ENCODE results near the gene MRPL39. TPM values are rescaled to one million over a fixed set of nuclear protein-coding genes. Genes with fewer than 3 reads are reported as not detected.

Gene MRPL39
- polyA plus RNA-seq, 1 donor from 2014 or later, result 28.5 TPM

DNA sequence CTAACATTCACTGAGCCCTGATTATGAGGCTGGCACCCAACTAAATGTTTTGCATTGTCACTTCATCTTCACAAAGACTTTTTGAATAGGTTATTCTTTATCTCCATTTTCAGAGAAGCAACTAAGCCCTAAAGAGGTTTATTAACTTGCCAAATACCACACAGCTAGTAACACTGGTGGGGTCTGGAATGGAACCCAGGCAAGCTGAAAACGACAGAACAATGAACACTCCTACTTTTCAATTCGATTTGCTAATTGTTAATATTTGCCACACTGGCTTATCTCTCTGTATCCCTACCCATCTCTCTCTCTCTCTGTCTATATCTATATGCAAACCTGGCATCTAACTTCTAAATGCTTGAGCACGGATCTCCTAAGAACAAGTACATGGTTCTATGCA lies 40.6 kb downstream of the MRPL39 start:
- H3K9me2 ChIP-seq (ENCODE audit: insufficient read depth, low read length), result no peaks in the 10 kb centered on the region

GRCh38 chr21:25565272-25566211 lies 41.7 kb downstream of the MRPL39 start:
- Histone ChIP-seq H3K9me2 (ENCODE audit: insufficient read depth, low read length) (no peaks in the 10 kb centered on the region), H3K79me2 (replicated peaks; ENCODE audit: insufficient read depth, low read length) (no peaks in the 10 kb centered on the region), H3F3A (ENCODE audit: insufficient read depth, low read length, poor library complexity, severe bottlenecking) (no peaks in the 10 kb centered on the region), H3K4me2 (ENCODE audit: low read length) (no peak overlapping the region), H2AFZ (ENCODE audit: low read depth, low read length) (no peak overlapping the region), H3K4me3 (ENCODE audit: low read length) (no peak overlapping the region), H3K9ac (ENCODE audit: low read length) (no peak overlapping the region), H3K27me3 (ENCODE audit: insufficient read depth, low read depth, low read length) (peaks cover 17% of the 10 kb centered on the region), H3K27ac (ENCODE audit: low read length) (no peak overlapping the region), H3K9me3 (ENCODE audit: low read length) (no peaks in the 10 kb centered on the region), H3K36me3 (ENCODE audit: insufficient read depth, low read length) (no peaks in the 10 kb centered on the region), H4K20me1 (ENCODE audit: insufficient read depth) (no peaks in the 10 kb centered on the region)
- no peak for TF ChIP-seq POLR2AphosphoS5 (IDR thresholded peaks at IDR 0.05)
- TF ChIP-seq, protein P1, sequence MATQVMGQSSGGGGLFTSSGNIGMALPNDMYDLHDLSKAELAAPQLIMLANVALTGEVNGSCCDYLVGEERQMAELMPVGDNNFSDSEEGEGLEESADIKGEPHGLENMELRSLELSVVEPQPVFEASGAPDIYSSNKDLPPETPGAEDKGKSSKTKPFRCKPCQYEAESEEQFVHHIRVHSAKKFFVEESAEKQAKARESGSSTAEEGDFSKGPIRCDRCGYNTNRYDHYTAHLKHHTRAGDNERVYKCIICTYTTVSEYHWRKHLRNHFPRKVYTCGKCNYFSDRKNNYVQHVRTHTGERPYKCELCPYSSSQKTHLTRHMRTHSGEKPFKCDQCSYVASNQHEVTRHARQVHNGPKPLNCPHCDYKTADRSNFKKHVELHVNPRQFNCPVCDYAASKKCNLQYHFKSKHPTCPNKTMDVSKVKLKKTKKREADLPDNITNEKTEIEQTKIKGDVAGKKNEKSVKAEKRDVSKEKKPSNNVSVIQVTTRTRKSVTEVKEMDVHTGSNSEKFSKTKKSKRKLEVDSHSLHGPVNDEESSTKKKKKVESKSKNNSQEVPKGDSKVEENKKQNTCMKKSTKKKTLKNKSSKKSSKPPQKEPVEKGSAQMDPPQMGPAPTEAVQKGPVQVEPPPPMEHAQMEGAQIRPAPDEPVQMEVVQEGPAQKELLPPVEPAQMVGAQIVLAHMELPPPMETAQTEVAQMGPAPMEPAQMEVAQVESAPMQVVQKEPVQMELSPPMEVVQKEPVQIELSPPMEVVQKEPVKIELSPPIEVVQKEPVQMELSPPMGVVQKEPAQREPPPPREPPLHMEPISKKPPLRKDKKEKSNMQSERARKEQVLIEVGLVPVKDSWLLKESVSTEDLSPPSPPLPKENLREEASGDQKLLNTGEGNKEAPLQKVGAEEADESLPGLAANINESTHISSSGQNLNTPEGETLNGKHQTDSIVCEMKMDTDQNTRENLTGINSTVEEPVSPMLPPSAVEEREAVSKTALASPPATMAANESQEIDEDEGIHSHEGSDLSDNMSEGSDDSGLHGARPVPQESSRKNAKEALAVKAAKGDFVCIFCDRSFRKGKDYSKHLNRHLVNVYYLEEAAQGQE (IDR thresholded peaks at IDR 0.05; ENCODE audit: borderline replicate concordance), result no peak
- no peak for TF ChIP-seq TAF1 (IDR thresholded peaks at IDR 0.05; ENCODE audit: low read depth)
- TF ChIP-seq SMC3 (conservative IDR thresholded peaks at IDR 0.05; ENCODE audit: poor library complexity), result no peak
- no peak for TF ChIP-seq RAD21 (conservative IDR thresholded peaks at IDR 0.05)
- no peak for TF ChIP-seq EP300 (conservative IDR thresholded peaks at IDR 0.05; ENCODE audit: poor library complexity, severe bottlenecking)
- no peak for TF ChIP-seq CTCF (IDR thresholded peaks at IDR 0.05; ENCODE audit: poor library complexity, severe bottlenecking)

More for the DNA sequence above, 40.6 kb downstream of the MRPL39 start:
- Histone ChIP-seq H4K20me1 (ENCODE audit: insufficient read depth) (no peaks in the 10 kb centered on the region), H3K79me2 (replicated peaks; ENCODE audit: insufficient read depth, low read length) (no peaks in the 10 kb centered on the region), H3K4me3 (ENCODE audit: low read length) (no peak overlapping the region), H2AFZ (ENCODE audit: low read depth, low read length) (no peak overlapping the region), H3K9me3 (ENCODE audit: low read length) (no peaks in the 10 kb centered on the region), H3F3A (ENCODE audit: insufficient read depth, low read length, poor library complexity, severe bottlenecking) (no peaks in the 10 kb centered on the region), H3K9ac (ENCODE audit: low read length) (no peak overlapping the region), H3K27me3 (ENCODE audit: insufficient read depth, low read depth, low read length) (peaks cover 16% of the 10 kb centered on the region), H3K36me3 (ENCODE audit: insufficient read depth, low read length) (no peaks in the 10 kb centered on the region), H3K4me2 (ENCODE audit: low read length) (no peak overlapping the region), H3K27ac (ENCODE audit: low read length) (no peak overlapping the region)
- TF ChIP-seq, protein P1 (IDR thresholded peaks at IDR 0.05; ENCODE audit: borderline replicate concordance), result no peak
- TF ChIP-seq CTCF (IDR thresholded peaks at IDR 0.05; ENCODE audit: poor library complexity, severe bottlenecking), result no peak
- TF ChIP-seq MXI1 (conservative IDR thresholded peaks at IDR 0.05; ENCODE audit: poor library complexity, severe bottlenecking), result no peak
- no peak for TF ChIP-seq EP300 (conservative IDR thresholded peaks at IDR 0.05; ENCODE audit: poor library complexity, severe bottlenecking)
- no peak for TF ChIP-seq EZH2 (IDR thresholded peaks at IDR 0.05; ENCODE audit: borderline replicate concordance, insufficient read depth, low read length, poor library complexity, severe bottlenecking)
- TF ChIP-seq POLR2AphosphoS5 (IDR thresholded peaks at IDR 0.05), result no peak
- TF ChIP-seq TAF1 (IDR thresholded peaks at IDR 0.05; ENCODE audit: low read depth), result no peak
- no peak for TF ChIP-seq SMC3 (conservative IDR thresholded peaks at IDR 0.05; ENCODE audit: poor library complexity)
- TF ChIP-seq RAD21 (conservative IDR thresholded peaks at IDR 0.05), result no peak
